ENCODE data around the gene IGF2R.

- TF ChIP-seq CTCF (IDR thresholded peaks at IDR 0.05) (no peak), NR2C2 (CRISPR knock-in tag; IDR thresholded peaks at IDR 0.05) (no peak), OVOL2 (CRISPR knock-in tag; IDR thresholded peaks at IDR 0.05; ENCODE audit: borderline replicate concordance) (no peak), NFYB (CRISPR knock-in tag; conservative IDR thresholded peaks at IDR 0.05; ENCODE audit: low read depth) (no peak), AFF4 (CRISPR knock-in tag; IDR thresholded peaks at IDR 0.05; ENCODE audit: borderline replicate concordance) (no peak)
Measured at GRCh38 chr6:159964046-159964445, 4.8 kb upstream of the IGF2R start.
